GM18507 (cell line): ENCODE measurements around the gene POLR3A.

ENCODE experiments used
- DNase-seq: peaks from one replicate; pipeline ENCODE4 v3.0.0; 2011; ENCODE audit warnings: low read depth; ENCODE audit not compliant: insufficient read length; ENCODE audit errors: extremely low spot score
- FAIRE-seq: peaks from 2 replicates; lab custom pipeline; 2011; peaks lifted over from hg19 to GRCh38; lab: Jason Lieb, UNC

POLR3A gene

GRCh38 chr10:77926566-77927401 is 102.5 kb downstream of the POLR3A start, which contains the start of gene DLG5:
TSS of gene DLG5 (minus strand) at chr10:77926755. CDS start at chr10:77926520, 235 bp downstream.
- peak; percentile 28 for DNase-seq
- FAIRE-seq = no peak

GRCh38 chr10:77925795-77926565 is 103.3 kb downstream of the POLR3A start:
- DNase-seq (peak; percentile 18), FAIRE-seq (no peak)

GRCh38 chr10:77925410-77925794 is 103.9 kb downstream of the POLR3A start:
- no peak for DNase-seq
- FAIRE-seq = no peak

DNA sequence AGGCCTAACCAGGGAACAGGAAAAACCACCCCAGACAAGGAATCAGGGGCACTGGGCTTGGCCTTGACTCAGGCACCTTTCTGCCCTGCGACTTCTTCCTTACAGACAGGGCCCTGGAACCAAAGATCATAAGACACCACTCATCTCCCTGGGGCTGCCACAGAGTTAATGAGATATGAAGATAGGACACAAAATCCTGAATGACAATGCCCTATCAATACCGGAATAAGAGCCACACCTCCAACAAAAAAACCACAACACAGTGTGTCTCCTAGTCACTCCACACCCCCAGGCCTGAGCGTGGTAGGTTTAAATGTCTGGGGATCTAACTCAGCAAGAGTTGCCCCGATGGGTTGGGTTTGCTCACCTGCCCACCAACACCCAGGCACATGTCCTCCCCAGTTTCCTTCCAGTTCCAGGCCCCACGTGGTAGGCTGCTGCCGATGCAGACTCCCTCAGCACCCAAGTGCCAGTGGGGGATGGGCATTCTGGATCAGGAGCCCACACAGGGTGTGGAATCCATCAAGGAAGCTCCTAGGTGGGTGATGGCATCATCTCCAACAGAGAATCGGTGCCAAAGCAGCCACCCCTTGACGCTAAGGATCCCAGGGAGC is 106.6 kb downstream of the POLR3A start:
- no peak for FAIRE-seq

GRCh38 chr10:77922055-77922454 is 107.3 kb downstream of the POLR3A start:
- FAIRE-seq (no peak), DNase-seq (no peak)

More for the DNA sequence above, 106.6 kb downstream of the POLR3A start:
- no peak for DNase-seq

GRCh38 chr10:77921395-77921794 is 107.9 kb downstream of the POLR3A start:
- FAIRE-seq (no peak), DNase-seq (no peak)

- FAIRE-seq = no peak
- no peak for DNase-seq
Observed at GRCh38 chr10:77920495-77920894, 108.8 kb downstream of the POLR3A start.

DNA sequence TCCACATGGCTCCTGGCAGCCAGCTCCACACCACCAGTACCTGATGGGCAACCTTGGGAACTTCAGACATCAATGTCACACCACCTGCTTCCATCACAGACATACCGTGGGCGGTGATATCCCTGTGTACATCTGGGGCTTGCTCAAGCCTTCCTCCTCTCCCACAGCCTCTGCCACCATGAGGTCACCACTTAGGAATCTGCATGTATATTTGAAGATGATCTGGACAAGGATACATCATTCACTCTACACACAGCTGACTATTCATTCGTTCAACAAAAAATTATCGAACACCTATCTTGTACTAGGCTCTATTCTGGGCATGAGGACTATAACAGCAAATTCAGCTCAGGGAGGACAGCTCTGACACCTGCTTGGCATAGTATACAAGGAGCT is 109.6 kb downstream of the POLR3A start:
- FAIRE-seq (no peak), DNase-seq (no peak)
